Left renal pelvis (tissue), 4 donors: ENCODE measurements around the gene ACSL1. TPM values are rescaled to one million over a fixed set of nuclear protein-coding genes. Genes with fewer than 3 reads are reported as not detected.
"Not testable (repeated sequence)": the region's sequence is repeated elsewhere in the genome, so short reads cannot be mapped to it uniquely, and the experiment has no call there.

ENCODE experiments used
- DNase-seq, 4 donors: peaks; one replicate each; pipeline ENCODE4 v3.0.0-alpha.2; 2013; ENCODE audit warnings: low read depth in 4 of 4, low spot score in 3 of 4
- polyA plus RNA-seq, 4 donors: library from polyadenylated mRNA; unstranded; fragments of 120-200 nt; gene quantifications; one replicate each; pipeline ENCODE4 v1.2.1, GENCODE V29; 2013; ENCODE audit not compliant: insufficient read length in 4 of 4

The ACSL1 gene
- polyA plus RNA-seq, 4 donors, result 28.8 to 60.1 (median 55.6) TPM

- no peak for DNase-seq
These were observed 18.3 kb upstream of the ACSL1 start for GRCh38 chr4:184843984-184844554.

GRCh38 chr4:184839075-184839399 lies 13.3 kb upstream of the ACSL1 start:
- DNase-seq, result not testable (repeated sequence)

- no peak for DNase-seq
These were observed 12.7 kb upstream of the ACSL1 start for GRCh38 chr4:184838249-184839074.

- no peak for DNase-seq
These were observed 10.8 kb upstream of the ACSL1 start for GRCh38 chr4:184836613-184837012.

- DNase-seq, result no peak
These were observed 7.5 kb upstream of the ACSL1 start for GRCh38 chr4:184833046-184833838.

- DNase-seq, result no peak
These were observed 5.4 kb upstream of the ACSL1 start for GRCh38 chr4:184831153-184831552.

GRCh38 chr4:184826691-184827270 lies 1.0 kb upstream of the ACSL1 start:
- no peak for DNase-seq

GRCh38 chr4:184825141-184825895 lies 450 bp downstream of the ACSL1 start:
- DNase-seq, result no peak

- DNase-seq, result no peak
These were observed 1.0 kb downstream of the ACSL1 start for GRCh38 chr4:184824776-184825084.

GRCh38 chr4:184824081-184824775 lies 1.5 kb downstream of the ACSL1 start:
- no peak for DNase-seq

GRCh38 chr4:184823014-184823413 lies 2.8 kb downstream of the ACSL1 start:
- DNase-seq, result no peak

GRCh38 chr4:184822356-184822755 lies 3.4 kb downstream of the ACSL1 start:
- DNase-seq, result no peak

GRCh38 chr4:184821242-184821641 lies 4.5 kb downstream of the ACSL1 start:
- DNase-seq, result no peak

GRCh38 chr4:184819786-184820185 lies 6.0 kb downstream of the ACSL1 start:
- DNase-seq, result no peak

- DNase-seq, result no peak
These were observed 7.6 kb downstream of the ACSL1 start for GRCh38 chr4:184818216-184818564.

GRCh38 chr4:184817494-184818215 lies 8.1 kb downstream of the ACSL1 start:
- no peak for DNase-seq

- no peak for DNase-seq
These were observed 8.8 kb downstream of the ACSL1 start for GRCh38 chr4:184816962-184817361.

GRCh38 chr4:184815046-184815877 lies 10.5 kb downstream of the ACSL1 start:
- DNase-seq, result no peak

- no peak for DNase-seq
These were observed 11.1 kb downstream of the ACSL1 start for GRCh38 chr4:184814686-184815045.
